DND-41 (cell line): ENCODE data around the gene DLK1.

ENCODE experiments used
- ATAC-seq: fragments of 200-7000 bp; cut with Tn5 transposase; 3 replicates; pipeline ENCODE4 v1.9.1; 2021; ENCODE audit warnings: low read depth; ENCODE audit not compliant: insufficient read depth
- DNase-seq: peaks from one replicate; pipeline ENCODE4 v3.0.0-alpha.2; 2020
- H2AFZ ChIP-seq: 2 replicates; pipeline ENCODE4 v1.6.0; 2012; ENCODE audit warnings: low read depth, low read length
- H3K27ac ChIP-seq: 2 replicates; pipeline ENCODE4 v1.5.1; 2012; ENCODE audit warnings: low read length, inconsistent platforms
- H3K27me3 ChIP-seq: fragments of 200-600 bp; sonication (generic); 2 replicates; pipeline ENCODE4 v1.6.0; 2012; ENCODE audit warnings: low read length, mild to moderate bottlenecking, inconsistent platforms; ENCODE audit not compliant: insufficient read depth, poor library complexity
- H3K36me3 ChIP-seq: 2 replicates; pipeline ENCODE4 v1.5.1; 2012; ENCODE audit warnings: low read length, inconsistent platforms; ENCODE audit not compliant: insufficient read depth
- H3K4me1 ChIP-seq: 2 replicates; pipeline ENCODE4 v1.5.1; 2012; ENCODE audit warnings: mild to moderate bottlenecking, low read length; ENCODE audit not compliant: insufficient read depth
- H3K4me2 ChIP-seq: 2 replicates; pipeline ENCODE4 v1.6.0; 2012; ENCODE audit warnings: mild to moderate bottlenecking, moderate library complexity, low read length, inconsistent platforms; ENCODE audit not compliant: insufficient read depth
- H3K4me3 ChIP-seq, 2 experiments: fragments of 200-600 bp in 1 of 2; shearing (Covaris generic) in 1 of 2; 2 replicates each; pipeline ENCODE4 v1.5.1; 2012 to 2016; ENCODE audit warnings: inconsistent platforms in 2 of 2, low read length in 2 of 2, mild to moderate bottlenecking in 2 of 2, low read depth in 1 of 2, moderate library complexity in 1 of 2
- H3K79me2 ChIP-seq: 2 replicates; pipeline ENCODE4 v1.6.0; 2012; ENCODE audit warnings: low read length, inconsistent platforms; ENCODE audit not compliant: insufficient read depth
- H3K9ac ChIP-seq: 2 replicates; pipeline ENCODE4 v1.6.0; 2012; ENCODE audit warnings: low read depth, mild to moderate bottlenecking, inconsistent platforms, low read length, moderate library complexity
- H3K9me3 ChIP-seq: 2 replicates; pipeline ENCODE4 v1.5.1; 2012; ENCODE audit warnings: low read length, moderate library complexity, mild to moderate bottlenecking, inconsistent platforms; ENCODE audit not compliant: insufficient read depth, severe bottlenecking
- H4K20me1 ChIP-seq: 2 replicates; pipeline ENCODE4 v1.6.0; 2012; ENCODE audit warnings: low read length; ENCODE audit not compliant: insufficient read depth
- EZH2 ChIP-seq: IDR thresholded peaks from 3 replicates; pipeline ENCODE4 v1.6.1; 2012; ENCODE audit warnings: borderline replicate concordance, low read depth, mild to moderate bottlenecking, moderate library complexity, low read length, inconsistent platforms; ENCODE audit not compliant: severe bottlenecking
- TF ChIP-seq, protein P1 (sequence below): IDR thresholded peaks from 2 replicates; pipeline ENCODE4 v1.5.1; 2012; ENCODE audit warnings: borderline replicate concordance, low read length, moderate library complexity, mild to moderate bottlenecking; ENCODE audit not compliant: poor library complexity, severe bottlenecking; ENCODE audit errors: extremely low read depth

The DLK1 gene

DNA sequence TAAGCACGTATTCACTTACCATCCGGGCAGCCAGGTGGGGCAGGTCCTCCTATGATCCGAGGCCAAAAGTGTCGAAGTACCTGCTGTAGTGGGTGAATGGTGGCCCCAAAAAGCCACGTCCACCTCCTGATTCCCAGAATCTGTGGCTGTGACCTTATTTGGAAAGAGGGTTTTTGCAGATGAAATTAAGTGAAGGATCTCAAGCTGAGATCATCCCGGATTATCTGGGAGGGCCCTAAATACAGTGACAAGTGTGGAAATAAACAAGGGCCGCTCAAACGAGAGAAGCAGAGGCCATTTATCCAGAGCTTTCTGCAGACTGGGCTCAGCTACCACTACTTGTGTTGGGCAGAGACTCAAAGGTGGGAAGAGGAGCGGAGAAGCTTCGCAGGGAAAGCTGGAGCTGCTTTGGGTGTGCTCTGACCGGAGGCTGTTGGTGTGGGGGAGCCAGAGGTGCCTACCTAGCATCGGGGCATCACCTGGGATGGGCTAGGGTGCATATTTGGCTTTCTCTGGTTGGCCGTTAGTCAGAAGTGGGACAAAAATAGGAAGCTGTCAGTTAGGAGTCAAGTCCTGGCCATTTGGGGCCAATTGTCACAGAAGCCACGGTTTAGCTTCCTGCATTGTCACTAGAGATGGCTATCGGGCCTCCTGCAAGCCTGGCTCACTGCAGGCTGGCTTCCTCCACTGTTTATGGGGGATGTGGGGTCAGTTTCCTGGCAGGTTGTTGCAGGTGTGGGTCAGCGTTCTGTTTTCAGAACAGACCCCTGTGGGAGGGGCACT lies 27.8 kb upstream of the DLK1 start:
- H3K36me3 ChIP-seq: no peaks in the 10 kb centered on the region
- no peak overlapping the region for H3K27ac ChIP-seq
- DNase-seq (no peak), ATAC-seq (no peak)
- H3K79me2 ChIP-seq: no peaks in the 10 kb centered on the region
- no peak overlapping the region for H3K9ac ChIP-seq
- no peak overlapping the region for H3K4me3 ChIP-seq
- peaks cover 36% of the 10 kb centered on the region for H3K27me3 ChIP-seq
- no peak overlapping the region for H3K4me2 ChIP-seq
- H2AFZ ChIP-seq: no peak overlapping the region
- H4K20me1 ChIP-seq: peaks cover 2% of the 10 kb centered on the region; the same call in 1 of the 2 replicates
- H3K9me3 ChIP-seq: no peaks in the 10 kb centered on the region
- TF ChIP-seq, protein P1, sequence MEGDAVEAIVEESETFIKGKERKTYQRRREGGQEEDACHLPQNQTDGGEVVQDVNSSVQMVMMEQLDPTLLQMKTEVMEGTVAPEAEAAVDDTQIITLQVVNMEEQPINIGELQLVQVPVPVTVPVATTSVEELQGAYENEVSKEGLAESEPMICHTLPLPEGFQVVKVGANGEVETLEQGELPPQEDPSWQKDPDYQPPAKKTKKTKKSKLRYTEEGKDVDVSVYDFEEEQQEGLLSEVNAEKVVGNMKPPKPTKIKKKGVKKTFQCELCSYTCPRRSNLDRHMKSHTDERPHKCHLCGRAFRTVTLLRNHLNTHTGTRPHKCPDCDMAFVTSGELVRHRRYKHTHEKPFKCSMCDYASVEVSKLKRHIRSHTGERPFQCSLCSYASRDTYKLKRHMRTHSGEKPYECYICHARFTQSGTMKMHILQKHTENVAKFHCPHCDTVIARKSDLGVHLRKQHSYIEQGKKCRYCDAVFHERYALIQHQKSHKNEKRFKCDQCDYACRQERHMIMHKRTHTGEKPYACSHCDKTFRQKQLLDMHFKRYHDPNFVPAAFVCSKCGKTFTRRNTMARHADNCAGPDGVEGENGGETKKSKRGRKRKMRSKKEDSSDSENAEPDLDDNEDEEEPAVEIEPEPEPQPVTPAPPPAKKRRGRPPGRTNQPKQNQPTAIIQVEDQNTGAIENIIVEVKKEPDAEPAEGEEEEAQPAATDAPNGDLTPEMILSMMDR: no peak
- TF ChIP-seq EZH2: no peak
- no peaks in the 10 kb centered on the region for H3K4me1 ChIP-seq

DNA sequence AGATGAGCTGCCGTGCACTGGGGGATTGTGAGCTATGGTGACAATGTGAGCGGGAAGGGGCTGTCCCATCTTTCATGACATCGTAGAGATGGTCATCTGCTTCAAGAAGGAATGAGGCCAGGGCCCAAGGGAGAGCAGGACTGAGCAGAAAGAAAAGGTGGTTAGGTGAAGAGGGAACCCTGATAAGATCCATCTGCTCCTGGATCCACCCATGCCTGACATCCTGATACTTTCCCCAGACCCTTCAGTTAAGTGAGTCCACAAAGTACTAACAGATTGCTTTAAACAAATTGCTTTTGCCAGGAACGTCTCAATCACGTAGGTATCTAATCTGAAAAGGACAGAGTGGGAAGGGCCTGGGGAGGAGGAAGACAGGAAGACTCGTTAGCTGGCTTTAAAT lies 25.4 kb upstream of the DLK1 start:
- H3K27me3 ChIP-seq: peaks cover 37% of the 10 kb centered on the region
- TF ChIP-seq EZH2: no peak
- TF ChIP-seq, protein P1: no peak
- ATAC-seq: no peak

DNA sequence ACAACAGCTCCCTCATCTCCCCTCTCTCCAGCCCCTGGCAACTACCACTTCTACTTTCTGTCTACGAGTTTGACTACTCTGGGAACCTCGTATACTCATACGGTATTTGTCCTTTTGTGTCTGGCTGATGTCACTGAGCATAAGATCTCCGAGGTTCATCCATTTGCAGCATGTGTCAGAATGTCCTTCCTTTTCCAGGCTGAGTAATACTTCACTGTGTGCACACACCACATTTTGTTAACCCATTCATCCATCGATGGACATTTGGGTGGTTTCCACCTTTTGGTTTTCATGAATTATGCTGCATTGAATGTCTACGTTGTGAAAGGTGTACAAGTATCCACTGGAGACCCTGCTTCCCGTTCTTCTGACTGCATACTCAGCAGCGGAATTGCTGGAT lies 24.1 kb upstream of the DLK1 start:
- Histone ChIP-seq H3K79me2 (no peaks in the 10 kb centered on the region), H3K4me1 (no peaks in the 10 kb centered on the region), H3K36me3 (no peaks in the 10 kb centered on the region), H3K27ac (no peak overlapping the region), H4K20me1 (no peaks in the 10 kb centered on the region), H3K27me3 (peaks cover 32% of the 10 kb centered on the region), H2AFZ (no peak overlapping the region), H3K4me2 (no peak overlapping the region), H3K4me3 (no peak overlapping the region), H3K9me3 (no peaks in the 10 kb centered on the region), H3K9ac (no peak overlapping the region)
- DNase-seq (no peak), ATAC-seq (no peak)
- TF ChIP-seq, protein P1: no peak
- TF ChIP-seq EZH2: no peak

More for the DNA sequence above, 25.4 kb upstream of the DLK1 start:
- no peaks in the 10 kb centered on the region for H4K20me1 ChIP-seq
- H2AFZ ChIP-seq: no peak overlapping the region
- no peak overlapping the region for H3K27ac ChIP-seq
- H3K4me1 ChIP-seq: no peaks in the 10 kb centered on the region
- no peaks in the 10 kb centered on the region for H3K36me3 ChIP-seq
- no peak overlapping the region for H3K4me2 ChIP-seq
- H3K79me2 ChIP-seq: no peaks in the 10 kb centered on the region
- no peak for DNase-seq
- H3K9ac ChIP-seq: no peak overlapping the region
- no peak overlapping the region for H3K4me3 ChIP-seq
- no peaks in the 10 kb centered on the region for H3K9me3 ChIP-seq
